Spinal cord (tissue), 10 donors: ENCODE results near the gene GTF3C6. TPM values are rescaled to one million over a fixed set of nuclear protein-coding genes. Genes with fewer than 3 reads are reported as not detected.

Experiments
- DNase-seq, 6 donors: peaks; one replicate each; pipeline versions ENCODE4 v3.0.0 to v3.0.0-alpha.2; 2013 to 2015; ENCODE audit warnings: low spot score in 6 of 6, low read depth in 4 of 6
- H3K27ac ChIP-seq: one replicate; pipeline ENCODE4 v1.5.1; 2013; ENCODE audit warnings: low read depth, low read length, control low read depth
- H3K27me3 ChIP-seq: one replicate; pipeline ENCODE4 v1.6.1; 2013; ENCODE audit warnings: low read length; ENCODE audit not compliant: control insufficient read depth, insufficient read depth
- H3K36me3 ChIP-seq: one replicate; pipeline ENCODE4 v1.6.1; 2013; ENCODE audit warnings: low read length; ENCODE audit not compliant: control insufficient read depth, insufficient read depth
- H3K4me1 ChIP-seq: one replicate; pipeline ENCODE4 v1.6.1; 2013; ENCODE audit warnings: low read length; ENCODE audit not compliant: control insufficient read depth, insufficient read depth
- H3K4me3 ChIP-seq: one replicate; pipeline ENCODE4 v1.5.1; 2013; ENCODE audit warnings: low read depth, low read length, control low read depth
- H3K9me3 ChIP-seq: one replicate; pipeline ENCODE4 v1.6.1; 2013; ENCODE audit warnings: low read length; ENCODE audit not compliant: control insufficient read depth, insufficient read depth
- WGBS: methylation state at CpG from one replicate; pipeline ENCODE4 v1.1.5; 2013; ENCODE audit warnings: missing lambda C conversion rate; ENCODE audit not compliant: insufficient coverage; 5-methylcytosine and 5-hydroxymethylcytosine counted together
- long read RNA-seq, 4 donors: transcript quantifications; one replicate each; lab custom pipeline, GENCODE V29; 2026
- polyA plus RNA-seq, 2 donors: library from polyadenylated mRNA; unstranded; fragments of 120-200 nt; gene quantifications; one replicate each; pipeline ENCODE4 v1.2.1, GENCODE V29; 2013; ENCODE audit not compliant: insufficient read length in 2 of 2
- total RNA-seq, 2 donors: library from RNA; depleted of rRNA in 1 of 2; stranded (reverse); fragments of 120-200 nt in 1 of 2; fragments of >200 nt in 1 of 2; gene quantifications; one replicate each; pipeline versions ENCODE4 v1.2.3 to v1.2.4, GENCODE V29; 2013 to 2014
- donor health status: healthy.

GTF3C6 gene
- 10 to 100 TPM; 37.9 to 71.6 TPM for total RNA-seq
- 100 to 1,000 TPM in 1 of 2 donors, 10 to 100 TPM in 1; 98.7 to 110 TPM for polyA plus RNA-seq
- long read RNA-seq, donor 1, transcript GTF3C6-201 (6 exons, 952 nt), result major isoform, 70 of 157 reads
- long read RNA-seq, donor 1, partial matches to known transcripts, result 87 of 157 reads
- long read RNA-seq, donor 1, other reads (novel, unspliced or antisense), result 0 of 157 reads
- long read RNA-seq, donor 2, transcript GTF3C6-201 (6 exons, 952 nt), result major isoform, 48 of 66 reads
- long read RNA-seq, donor 2, partial matches to known transcripts, result 17 of 66 reads
- long read RNA-seq, donor 2, other reads (novel, unspliced or antisense), result 0 of 66 reads
- long read RNA-seq, donor 3, transcript GTF3C6-201 (6 exons, 952 nt), result major isoform, 39 of 52 reads
- long read RNA-seq, donor 3, partial matches to known transcripts, result 13 of 52 reads
- long read RNA-seq, donor 3, other reads (novel, unspliced or antisense), result 0 of 52 reads
- long read RNA-seq, donor 4, transcript GTF3C6-201 (6 exons, 952 nt), result major isoform, 48 of 108 reads
- long read RNA-seq, donor 4, partial matches to known transcripts, result 43 of 108 reads
- long read RNA-seq, donor 4, other reads (novel, unspliced or antisense), result 17 of 108 reads

- DNase-seq, result peak; percentile 79 to 98 (median 90)
- WGBS, result under 1% methylated on average over 67 of the region's 70 CpGs
These were observed at the start of gene GTF3C6 for GRCh38 chr6:110958329-110959192. GTF3C6 (plus strand) TSS chr6:110958706; CDS start chr6:110958770, 64 bp downstream.

GRCh38 chr6:110930781-110931180, 27.7 kb upstream of the GTF3C6 start:
- Histone ChIP-seq H3K36me3 (no peaks in the 10 kb centered on the region), H3K9me3 (no peaks in the 10 kb centered on the region), H3K4me1 (no peaks in the 10 kb centered on the region), H3K4me3 (no peak overlapping the region), H3K27ac (no peak overlapping the region), H3K27me3 (no peaks in the 10 kb centered on the region)
- 58% methylated on average over 2 of the region's 3 CpGs for WGBS
- no peak for DNase-seq

More at GRCh38 chr6:110958329-110959192, at the start of gene GTF3C6:
- Histone ChIP-seq H3K36me3 (peaks cover 20% of the 10 kb centered on the region), H3K4me3 (peak within 1 kb of the TSS; percentile 99), H3K4me1 (peaks cover 13% of the 10 kb centered on the region), H3K27ac (peak within 1 kb of the TSS; percentile 95), H3K9me3 (no peaks in the 10 kb centered on the region), H3K27me3 (no peaks in the 10 kb centered on the region)

- 33% methylated on average over 1 of the region's 2 CpGs for WGBS
- Histone ChIP-seq H3K27ac (no peak overlapping the region), H3K27me3 (no peaks in the 10 kb centered on the region), H3K9me3 (no peaks in the 10 kb centered on the region), H3K36me3 (no peaks in the 10 kb centered on the region), H3K4me3 (no peak overlapping the region), H3K4me1 (no peaks in the 10 kb centered on the region)
- DNase-seq, result no peak
These were observed 24.6 kb upstream of the GTF3C6 start for GRCh38 chr6:110933912-110934311.

GRCh38 chr6:110934381-110934898, 24.1 kb upstream of the GTF3C6 start:
- Histone ChIP-seq H3K27ac (no peak overlapping the region), H3K36me3 (no peaks in the 10 kb centered on the region), H3K9me3 (no peaks in the 10 kb centered on the region), H3K4me3 (no peak overlapping the region), H3K4me1 (no peaks in the 10 kb centered on the region), H3K27me3 (no peaks in the 10 kb centered on the region)
- no peak for DNase-seq
- no CpG with 5 or more reads among the region's 1 CpG for WGBS

GRCh38 chr6:110935171-110935570, 23.3 kb upstream of the GTF3C6 start:
- no peak overlapping the region for H3K4me3 ChIP-seq
- WGBS, result no CpG with 5 or more reads among the region's 6 CpGs
- no peaks in the 10 kb centered on the region for H3K36me3 ChIP-seq
- H3K4me1 ChIP-seq, result no peaks in the 10 kb centered on the region
- H3K27ac ChIP-seq, result no peak overlapping the region
- no peak for DNase-seq
- H3K27me3 ChIP-seq, result no peaks in the 10 kb centered on the region
- H3K9me3 ChIP-seq, result no peaks in the 10 kb centered on the region

- H3K4me1 ChIP-seq, result no peaks in the 10 kb centered on the region
- H3K9me3 ChIP-seq, result no peaks in the 10 kb centered on the region
- 100% methylated on average over 2 of the region's 6 CpGs for WGBS
- no peak overlapping the region for H3K4me3 ChIP-seq
- H3K36me3 ChIP-seq, result no peaks in the 10 kb centered on the region
- H3K27me3 ChIP-seq, result no peaks in the 10 kb centered on the region
- DNase-seq, result no peak
- no peak overlapping the region for H3K27ac ChIP-seq
These were observed 20.3 kb upstream of the GTF3C6 start for GRCh38 chr6:110938171-110938570.

- DNase-seq, result no peak
- WGBS, result 88% methylated on average over 5 of the region's 8 CpGs
- Histone ChIP-seq H3K4me1 (no peaks in the 10 kb centered on the region), H3K27me3 (no peaks in the 10 kb centered on the region), H3K9me3 (no peaks in the 10 kb centered on the region), H3K27ac (no peak overlapping the region), H3K4me3 (no peak overlapping the region), H3K36me3 (no peaks in the 10 kb centered on the region)
These were observed 18.9 kb upstream of the GTF3C6 start for GRCh38 chr6:110939429-110940200.

GRCh38 chr6:110944681-110945151, 13.8 kb upstream of the GTF3C6 start:
- DNase-seq, result no peak
- 86% methylated on average over 1 of the region's 1 CpG for WGBS
- no peak overlapping the region for H3K4me3 ChIP-seq
- no peak overlapping the region for H3K27ac ChIP-seq
- no peaks in the 10 kb centered on the region for H3K27me3 ChIP-seq
- no peaks in the 10 kb centered on the region for H3K4me1 ChIP-seq
- no peaks in the 10 kb centered on the region for H3K9me3 ChIP-seq
- H3K36me3 ChIP-seq, result no peaks in the 10 kb centered on the region

GRCh38 chr6:110946498-110946897, 12.0 kb upstream of the GTF3C6 start:
- no peak for DNase-seq
- no peaks in the 10 kb centered on the region for H3K27me3 ChIP-seq
- H3K9me3 ChIP-seq, result no peaks in the 10 kb centered on the region
- H3K4me1 ChIP-seq, result no peaks in the 10 kb centered on the region
- H3K36me3 ChIP-seq, result no peaks in the 10 kb centered on the region
- no peak overlapping the region for H3K4me3 ChIP-seq
- 100% methylated on average over 2 of the region's 2 CpGs for WGBS
- no peak overlapping the region for H3K27ac ChIP-seq
